Tibial nerve (tissue), 3 donors: ENCODE results near the gene NPPC.

Source experiments
- EP300 ChIP-seq, 2 donors: sonication (generic); formaldehyde crosslinking; IDR thresholded peaks; one replicate each; pipeline ENCODE4 v1.6.1; 2017; ENCODE audit warnings: antibody characterized with exemption in 2 of 2, mild to moderate bottlenecking in 1 of 2
- POLR2A ChIP-seq, 2 donors: fragments of 450-650 bp; IDR thresholded peaks; one replicate each; pipeline ENCODE4 v1.6.1; 2017; ENCODE audit warnings: antibody characterized with exemption in 2 of 2, mild to moderate bottlenecking in 2 of 2, moderate library complexity in 2 of 2

DNA sequence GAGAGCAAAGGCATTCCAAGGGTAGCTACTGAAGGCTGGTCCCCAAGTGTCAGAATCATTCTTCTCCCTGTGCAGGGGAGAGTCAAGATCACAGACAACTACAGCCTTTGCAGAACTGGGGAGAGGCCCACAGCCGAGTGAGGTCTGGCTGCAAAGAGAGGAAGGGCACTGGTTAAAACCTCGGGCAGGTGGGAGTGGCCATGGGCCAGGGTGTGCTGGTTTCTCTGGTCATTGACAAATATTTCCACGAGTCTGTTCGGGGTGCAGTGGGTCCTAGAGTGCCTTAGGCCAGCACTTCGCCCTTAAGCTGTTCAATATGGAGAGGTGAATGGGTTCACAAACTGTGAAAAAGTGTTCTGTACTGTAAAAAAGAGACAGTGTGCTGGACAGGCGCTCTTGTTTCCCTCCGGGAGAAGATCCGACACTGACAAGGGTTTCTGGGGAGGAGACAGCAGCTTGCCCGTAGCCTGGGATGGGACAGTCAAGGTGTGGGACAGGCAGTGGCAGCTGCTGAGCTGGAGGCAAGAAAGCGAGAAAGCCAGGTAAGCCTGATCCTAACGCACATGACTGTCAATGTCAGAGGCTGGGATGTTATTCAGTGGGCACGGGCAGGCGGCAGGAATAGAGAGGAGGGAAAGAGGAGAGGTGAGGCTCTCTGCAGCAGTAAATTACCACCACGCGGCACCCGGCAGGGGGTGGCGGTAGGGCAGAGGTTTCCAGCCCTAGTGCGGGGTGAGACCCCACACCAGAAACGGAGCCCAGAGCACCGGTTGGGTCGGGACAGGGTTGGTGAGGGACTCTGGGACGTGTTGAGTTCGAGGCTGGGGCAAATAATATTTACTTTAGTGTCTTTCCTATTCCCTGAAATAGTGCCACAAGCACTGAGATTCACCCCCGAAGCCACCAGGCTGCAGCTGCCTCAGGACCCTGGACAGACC lies 2.0 kb downstream of the NPPC start:
- TF ChIP-seq EP300 (IDR thresholded peaks at IDR 0.05) (no peak), POLR2A (IDR thresholded peaks at IDR 0.05) (no peak)
